HEK293 (cell line): Measurements from ENCODE around the gene MRPL18.

ENCODE experiments used
- AEBP2 ChIP-seq: fragments of 450-650 bp; formaldehyde crosslinking; IDR thresholded peaks from 2 replicates; pipeline ENCODE4 v1.5.1; 2016; ENCODE audit warnings: missing biosample characterization, missing genetic modification characterization, borderline replicate concordance
- BCL6B ChIP-seq: fragments of 450-650 bp; formaldehyde crosslinking; IDR thresholded peaks from 2 replicates; pipeline ENCODE4 v1.5.1; 2017; ENCODE audit warnings: missing biosample characterization, missing genetic modification characterization
- PRDM6 ChIP-seq: fragments of 450-650 bp; formaldehyde crosslinking; IDR thresholded peaks from 2 replicates; pipeline ENCODE4 v1.5.1; 2017; ENCODE audit warnings: missing biosample characterization, missing genetic modification characterization
- ZBTB7A ChIP-seq: fragments of 450-650 bp; formaldehyde crosslinking; IDR thresholded peaks from 2 replicates; pipeline ENCODE4 v1.5.1; 2016; ENCODE audit warnings: low read depth, missing biosample characterization, missing genetic modification characterization
- ZNF416 ChIP-seq: fragments of 450-650 bp; formaldehyde crosslinking; IDR thresholded peaks from 2 replicates; pipeline ENCODE4 v1.5.1; 2016; ENCODE audit warnings: missing biosample characterization, missing genetic modification characterization
- ZNF664 ChIP-seq: fragments of 450-650 bp; formaldehyde crosslinking; IDR thresholded peaks from 2 replicates; pipeline ENCODE4 v1.5.1; 2016; ENCODE audit warnings: missing biosample characterization, missing genetic modification characterization
- ZNF670 ChIP-seq: fragments of 450-650 bp; formaldehyde crosslinking; IDR thresholded peaks from 2 replicates; pipeline ENCODE4 v1.5.1; 2016; ENCODE audit warnings: missing biosample characterization, missing genetic modification characterization, low read depth

- TF ChIP-seq ZNF670 (tag by site-specific recombination) (no peak), BCL6B (tag by site-specific recombination) (no peak), AEBP2 (tag by site-specific recombination) (no peak), ZNF664 (no peak), ZNF416 (tag by site-specific recombination) (no peak), PRDM6 (no peak), ZBTB7A (tag by site-specific recombination) (no peak)
Measured at GRCh38 chr6:159836718-159837490, 46.6 kb downstream of the MRPL18 start.
